Activated CD8-positive, alpha-beta T cell treated with anti-CD3 and anti-CD28 coated beads, Interleukin-2, amount 10 ng/mL, durations not matched to agents 7 days and 5 days (primary cell): Measurements from ENCODE around the gene PLK3. TPM values are rescaled to one million over a fixed set of nuclear protein-coding genes. Genes with fewer than 3 reads are reported as not detected.

Source experiments
- ATAC-seq: fragments of 150-1000 bp; cut with Tn5 transposase; one replicate; pipeline ENCODE4 v1.10.0; 2021; ENCODE audit warnings: moderate library complexity
- CTCF ChIA-PET: fragments of 350-600 bp; sonication (Branson Sonifier 250); formaldehyde crosslinking; loops from one replicate; lab custom pipeline; 2021; ENCODE audit warnings: antibody characterized with exemption; lab: Charles Lee
- POLR2A ChIA-PET: fragments of 350-600 bp; sonication (Branson Sonifier 250); formaldehyde crosslinking; loops from one replicate; lab custom pipeline; 2021; ENCODE audit warnings: antibody characterized with exemption; lab: Charles Lee
- DNase-seq: peaks from one replicate; pipeline ENCODE4 v3.0.0-alpha.2; 2020
- H3K27ac Mint-ChIP-seq: one replicate; pipeline ENCODE4 v1.8.0; 2021; ENCODE audit warnings: mild to moderate bottlenecking, mixed read lengths
- H3K27me3 Mint-ChIP-seq: one replicate; pipeline ENCODE4 v1.8.0; 2021; ENCODE audit warnings: low read depth, mixed read lengths
- H3K36me3 Mint-ChIP-seq: one replicate; pipeline ENCODE4 v1.8.0; 2021; ENCODE audit warnings: low read depth, mixed read lengths
- H3K4me1 Mint-ChIP-seq: one replicate; pipeline ENCODE4 v1.8.0; 2021; ENCODE audit warnings: low read depth, mixed read lengths
- H3K4me3 Mint-ChIP-seq: one replicate; pipeline ENCODE4 v1.8.0; 2021; ENCODE audit warnings: mild to moderate bottlenecking, mixed read lengths
- H3K9me3 Mint-ChIP-seq: one replicate; pipeline ENCODE4 v1.8.0; 2022; ENCODE audit warnings: mixed read lengths; ENCODE audit not compliant: insufficient read depth
- total RNA-seq, 2 experiments: library from RNA; stranded (reverse); gene quantifications; one replicate each; pipeline ENCODE4 v1.2.3, GENCODE V29; 2021

Gene PLK3
- total RNA-seq, 2 experiments from 2014 or later: 64.8 to 68.0 TPM

- Mint-ChIP-seq H3K36me3 (peaks cover 72% of the 10 kb centered on the region), H3K9me3 (no peaks in the 10 kb centered on the region), H3K4me3 (peak overlapping the region; percentile 86), H3K4me1 (peaks cover 45% of the 10 kb centered on the region), H3K27me3 (no peaks in the 10 kb centered on the region), H3K27ac (peak overlapping the region; percentile 60)
- ChIA-PET CTCF (interaction anchor here (0.9 kb wide), 1 partner anchor 49 kb away, joined by 3 read pairs; no protein-coding TSS in a partner anchor), POLR2A (interaction anchor here (0.6 to 5.9 kb wide), 8 partner anchors 22 to 56 kb away, joined by 3 to 113 read pairs (median 4); partner anchors contain the start of genes BTBD19, DYNLT4, PLK3 and RNU5D-1)
- no peak for ATAC-seq
- DNase-seq: no peak
These were observed 22.1 kb upstream of the PLK3 start for GRCh38 chr1:44777969-44778635.

DNA sequence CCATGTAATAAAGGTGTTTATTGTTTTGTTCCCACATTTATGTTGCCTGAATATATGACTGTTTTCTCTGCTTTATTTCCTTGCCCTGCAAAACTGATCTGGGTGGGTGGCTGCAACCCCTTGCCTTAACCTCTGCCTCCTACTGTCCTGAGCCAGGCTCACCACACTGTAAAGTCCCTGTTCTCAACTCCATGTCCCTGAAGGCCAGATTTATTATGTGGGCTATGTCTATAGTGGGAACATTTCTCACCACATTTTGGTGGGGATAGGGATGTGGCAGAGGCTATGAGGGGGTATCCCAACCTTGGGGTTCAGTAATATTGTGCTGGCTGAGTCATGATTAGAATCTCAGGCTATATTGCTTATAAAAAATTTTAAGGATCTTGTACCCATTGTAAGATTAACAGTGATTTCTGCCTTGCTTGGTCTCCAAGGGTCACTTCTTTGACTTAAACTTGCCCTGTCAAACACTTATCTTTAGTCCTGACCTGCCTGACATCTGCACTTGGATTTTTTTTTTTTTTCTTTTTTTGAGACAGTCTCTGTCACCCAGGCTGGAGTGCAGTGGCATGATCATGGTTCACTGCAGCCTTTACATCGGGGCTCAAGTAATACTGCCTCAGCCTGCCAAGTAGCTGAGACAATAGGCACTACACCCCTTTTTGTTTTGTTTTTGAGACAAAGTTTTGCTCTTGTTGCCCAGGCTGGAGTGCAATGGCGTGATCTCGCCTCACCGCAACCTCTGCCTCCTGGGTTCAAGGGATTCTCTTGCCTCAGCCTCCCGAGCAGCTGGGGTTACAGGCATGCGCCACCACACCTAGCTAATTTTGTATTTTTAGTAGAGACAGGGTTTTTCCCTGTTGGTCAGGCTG, 21.2 kb upstream of the PLK3 start:
- Mint-ChIP-seq H3K36me3 (peaks cover 76% of the 10 kb centered on the region), H3K4me1 (peaks cover 51% of the 10 kb centered on the region), H3K27ac (peak overlapping the region; percentile 61), H3K4me3 (peak overlapping the region; percentile 86), H3K27me3 (no peaks in the 10 kb centered on the region), H3K9me3 (no peaks in the 10 kb centered on the region)
- DNase-seq: no peak
- ATAC-seq: no peak
- ChIA-PET CTCF (interaction anchor here (0.9 to 1.4 kb wide), 2 partner anchors 21 to 31 kb away, joined by 3 read pairs; partner anchors contain the start of gene PLK3), POLR2A (interaction anchor here (0.6 to 5.9 kb wide), 6 partner anchors 21 to 57 kb away, joined by 3 to 113 read pairs (median 11); partner anchors contain the start of genes BTBD19, DYNLT4, PLK3 and RNU5D-1)

DNA sequence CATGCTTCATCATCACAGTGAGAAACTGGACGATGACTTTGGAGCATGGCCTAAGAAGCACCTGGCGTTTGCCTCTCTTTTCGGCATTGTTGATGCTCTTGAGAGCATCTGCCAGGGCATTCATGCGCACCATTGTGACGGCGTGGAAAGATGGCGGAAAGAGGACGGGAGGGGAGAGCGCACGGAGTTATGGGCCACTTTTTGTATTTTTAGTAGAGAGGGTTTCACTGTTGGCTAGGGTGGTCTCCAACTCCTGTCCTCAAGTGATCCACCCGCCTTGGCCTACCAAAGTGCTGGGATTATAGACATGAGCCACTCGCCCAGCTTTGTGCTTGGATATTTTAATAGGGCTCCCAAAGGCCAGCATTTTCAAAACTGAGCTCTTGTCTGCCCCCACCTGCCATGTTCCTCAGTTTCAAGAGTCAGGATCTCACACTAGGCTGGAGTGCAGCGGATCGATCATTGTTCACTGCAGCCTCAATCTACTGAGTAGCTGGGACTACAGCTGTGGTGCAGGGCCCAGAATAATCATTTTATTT, 19.5 kb upstream of the PLK3 start:
- Mint-ChIP-seq H3K4me1 (peaks cover 56% of the 10 kb centered on the region), H3K4me3 (no peak overlapping the region), H3K9me3 (no peaks in the 10 kb centered on the region), H3K27me3 (no peaks in the 10 kb centered on the region), H3K36me3 (peaks cover 69% of the 10 kb centered on the region), H3K27ac (peak overlapping the region; percentile 43)
- DNase-seq: no peak
- CTCF ChIA-PET: interaction anchor here (1.3 kb wide), 1 partner anchor 13 kb away, joined by 3 read pairs; no protein-coding TSS in a partner anchor
- POLR2A ChIA-PET: interaction anchor here (0.8 to 3.7 kb wide), 5 partner anchors 33 to 84 kb away, joined by 3 to 18 read pairs (median 5); partner anchors contain the start of gene RNU5D-1
- no peak for ATAC-seq

GRCh38 chr1:44783697-44784093, 16.5 kb upstream of the PLK3 start:
- peak overlapping the region; percentile 65 for H3K4me3 Mint-ChIP-seq
- peak overlapping the region; percentile 86 for H3K27ac Mint-ChIP-seq
- POLR2A ChIA-PET: interaction anchor here (0.7 to 8.8 kb wide), 8 partner anchors 8 to 62 kb away, joined by 3 to 115 read pairs (median 20); partner anchors contain the start of genes BTBD19, PLK3, RNU5D-1 and RPS8
- DNase-seq: no peak
- CTCF ChIA-PET: interaction anchor here (1.0 to 3.9 kb wide), 5 partner anchors 9 to 66 kb away, joined by 3 to 26 read pairs (median 20); partner anchors contain the start of genes BTBD19, DYNLT4 and RNU5D-1
- no peak for ATAC-seq
- no peaks in the 10 kb centered on the region for H3K9me3 Mint-ChIP-seq
- no peaks in the 10 kb centered on the region for H3K27me3 Mint-ChIP-seq
- peaks cover 47% of the 10 kb centered on the region for H3K4me1 Mint-ChIP-seq
- peaks cover 39% of the 10 kb centered on the region for H3K36me3 Mint-ChIP-seq

DNA sequence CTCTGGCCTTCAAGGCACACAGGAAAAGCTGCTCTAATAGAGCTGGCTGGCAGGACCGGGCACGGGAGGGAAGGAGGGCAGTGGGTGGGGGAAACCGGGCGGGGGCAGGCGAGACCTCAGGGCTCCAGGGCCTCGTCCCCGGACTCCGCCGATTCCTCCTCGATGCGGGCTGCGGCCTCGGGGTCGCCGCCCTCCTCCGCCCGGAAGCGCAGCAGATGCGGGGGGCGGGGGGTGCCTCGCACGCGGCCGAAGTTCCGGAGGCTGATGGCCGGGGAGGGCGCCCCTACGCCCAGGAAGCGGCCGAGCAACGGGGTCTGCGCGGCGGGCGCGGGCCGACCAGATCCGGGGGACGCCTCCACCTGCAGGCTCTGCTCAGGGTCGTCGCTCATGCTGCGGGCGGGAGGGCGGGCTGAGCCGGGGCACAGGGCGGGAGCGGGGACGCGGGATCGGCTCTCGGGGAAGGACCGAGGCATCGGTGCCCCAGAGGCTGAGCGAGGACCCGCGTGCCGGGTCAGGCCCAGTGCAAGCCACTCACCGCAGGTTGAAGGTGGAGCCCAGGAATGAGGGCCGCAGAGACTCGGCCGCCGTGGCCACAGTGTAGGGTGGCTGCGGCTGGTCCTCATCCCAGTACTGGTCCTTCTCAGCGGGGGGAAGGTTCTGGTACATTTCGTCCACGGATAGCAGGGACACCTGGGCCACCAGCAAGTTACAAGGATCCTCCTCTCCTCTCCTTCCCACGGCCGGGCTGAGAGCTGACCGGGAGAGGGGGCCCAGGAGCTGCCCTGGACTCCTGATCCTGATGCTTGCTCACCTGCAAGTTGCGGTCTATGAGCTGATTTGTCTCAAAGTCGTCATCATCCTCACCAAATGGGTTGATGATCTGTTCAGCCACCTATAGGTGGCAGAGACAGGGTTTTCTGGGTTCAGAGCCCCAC, 15.8 kb upstream of the PLK3 start:
- H3K36me3 Mint-ChIP-seq: peaks cover 34% of the 10 kb centered on the region
- no peaks in the 10 kb centered on the region for H3K27me3 Mint-ChIP-seq
- H3K9me3 Mint-ChIP-seq: no peaks in the 10 kb centered on the region
- ATAC-seq: peak; percentile 45
- peak; percentile 59 for DNase-seq
- H3K4me3 Mint-ChIP-seq: peak overlapping the region; percentile 65
- peak overlapping the region; percentile 86 for H3K27ac Mint-ChIP-seq
- ChIA-PET CTCF (interaction anchor here (0.5 to 4.0 kb wide), 16 partner anchors 9 to 519 kb away, joined by 3 to 26 read pairs (median 5); partner anchors contain the start of genes BTBD19, DYNLT4, HECTD3 and RNU5D-1), POLR2A (interaction anchor here (2.0 to 8.8 kb wide), 7 partner anchors 9 to 63 kb away, joined by 7 to 115 read pairs (median 25); partner anchors contain the start of genes BTBD19, PLK3, RNU5D-1 and RPS8)
- H3K4me1 Mint-ChIP-seq: peaks cover 41% of the 10 kb centered on the region

GRCh38 chr1:44785029-44785380, 15.2 kb upstream of the PLK3 start:
- Mint-ChIP-seq H3K36me3 (peaks cover 33% of the 10 kb centered on the region), H3K27ac (peak overlapping the region; percentile 83), H3K9me3 (no peaks in the 10 kb centered on the region), H3K4me3 (peak overlapping the region; percentile 64), H3K4me1 (peaks cover 44% of the 10 kb centered on the region), H3K27me3 (no peaks in the 10 kb centered on the region)
- ATAC-seq (no peak), DNase-seq (no peak)
- POLR2A ChIA-PET: interaction anchor here (0.8 to 8.8 kb wide), 8 partner anchors 10 to 201 kb away, joined by 3 to 115 read pairs (median 20); partner anchors contain the start of genes BTBD19, EIF2B3, PLK3 and RNU5D-1
- CTCF ChIA-PET: interaction anchor here (0.5 to 4.0 kb wide), 17 partner anchors 9 to 850 kb away, joined by 3 to 26 read pairs (median 6); partner anchors contain the start of genes BTBD19, DYNLT4, HECTD3 and RNU5D-1

DNA sequence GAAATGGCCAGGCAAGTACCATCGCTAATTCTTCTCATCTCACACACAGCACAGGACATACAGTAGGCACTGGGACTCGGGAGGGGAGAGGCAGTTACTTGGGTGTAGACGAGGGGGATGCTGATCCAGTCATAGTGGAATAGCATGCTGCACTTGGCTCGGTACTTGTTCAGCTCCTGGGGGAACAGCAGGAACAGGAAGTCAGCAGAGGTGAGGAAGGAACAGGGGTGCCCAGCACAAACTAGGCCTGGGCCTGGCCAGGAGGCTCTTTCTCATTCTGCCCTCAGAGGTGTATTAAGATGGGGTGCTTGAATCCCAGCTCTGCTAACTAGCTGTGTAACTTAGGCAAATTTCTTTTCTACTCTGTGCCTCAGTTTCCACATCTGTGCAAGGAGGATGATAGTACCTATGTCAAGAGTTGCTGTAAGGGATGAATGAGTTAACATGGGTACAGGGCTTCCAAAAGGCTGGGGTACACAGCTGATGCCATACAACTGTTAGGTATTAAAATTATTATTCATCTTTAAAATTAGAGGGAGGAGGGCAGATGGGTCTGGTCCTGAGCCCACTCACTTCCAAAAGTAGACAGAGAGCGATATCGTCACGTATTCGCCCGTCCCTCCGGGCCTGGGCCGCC, 14.6 kb upstream of the PLK3 start:
- Mint-ChIP-seq H3K9me3 (no peaks in the 10 kb centered on the region), H3K4me1 (peaks cover 44% of the 10 kb centered on the region), H3K36me3 (peaks cover 26% of the 10 kb centered on the region), H3K27me3 (no peaks in the 10 kb centered on the region), H3K4me3 (peak overlapping the region; percentile 64), H3K27ac (peak overlapping the region; percentile 83)
- ChIA-PET CTCF (interaction anchor here (0.7 to 4.0 kb wide), 16 partner anchors 10 to 851 kb away, joined by 3 to 23 read pairs (median 6); partner anchors contain the start of genes BTBD19, DYNLT4, HECTD3 and PLK3), POLR2A (interaction anchor here (0.8 to 8.8 kb wide), 9 partner anchors 10 to 225 kb away, joined by 3 to 115 read pairs (median 15); partner anchors contain the start of genes BTBD19, EIF2B3, HECTD3 and PLK3)
- no peak for ATAC-seq
- DNase-seq: no peak

DNA sequence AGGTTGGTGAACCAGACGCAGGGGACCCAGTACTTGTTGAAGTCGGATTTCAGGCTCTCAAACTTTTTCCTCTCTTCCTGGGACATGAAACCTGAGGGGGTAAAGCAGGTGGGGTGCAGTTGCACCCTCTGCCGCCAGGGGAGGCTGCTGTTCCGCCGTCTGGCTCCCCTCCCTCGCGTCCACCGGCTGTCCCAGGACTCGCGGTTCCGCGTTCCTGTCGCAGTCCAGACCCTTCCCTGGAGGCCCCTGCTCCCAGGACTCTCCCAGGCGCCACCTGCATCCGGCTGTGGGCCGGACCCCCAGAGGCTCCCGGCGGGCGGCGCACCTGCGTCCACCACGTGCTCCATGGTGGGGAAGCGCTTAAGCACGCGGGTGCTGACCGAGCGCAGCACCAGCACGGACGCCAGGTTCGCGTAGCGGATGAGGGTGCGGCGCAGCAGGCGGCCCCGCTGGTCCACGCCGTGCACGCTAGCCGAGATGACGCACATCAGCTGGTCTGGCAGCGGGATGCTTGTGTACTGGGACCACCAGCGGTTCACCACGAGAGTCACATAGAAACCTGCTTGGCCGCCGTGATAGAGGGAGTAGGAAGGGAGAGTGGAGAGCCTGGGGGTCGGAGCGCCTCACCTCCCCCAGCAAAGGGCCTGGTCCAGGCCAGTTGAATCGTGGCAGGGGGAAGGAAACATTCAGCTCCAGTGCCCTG, 13.9 kb upstream of the PLK3 start:
- Mint-ChIP-seq H3K9me3 (no peaks in the 10 kb centered on the region), H3K27me3 (no peaks in the 10 kb centered on the region), H3K4me3 (peak overlapping the region; percentile 64), H3K36me3 (peaks cover 20% of the 10 kb centered on the region), H3K4me1 (peaks cover 42% of the 10 kb centered on the region), H3K27ac (peak overlapping the region; percentile 74)
- ATAC-seq: peak; percentile 64
- DNase-seq: peak; percentile 82
- ChIA-PET CTCF (interaction anchor here (0.7 to 4.0 kb wide), 19 partner anchors 10 to 707 kb away, joined by 3 to 23 read pairs (median 5); partner anchors contain the start of genes HECTD3, PLK3, RNU5D-1 and RPS8), POLR2A (interaction anchor here (0.7 to 8.8 kb wide), 10 partner anchors 11 to 224 kb away, joined by 3 to 115 read pairs (median 12); partner anchors contain the start of genes HECTD3, PLK3, RNU5D-1 and RPS8)

DNA sequence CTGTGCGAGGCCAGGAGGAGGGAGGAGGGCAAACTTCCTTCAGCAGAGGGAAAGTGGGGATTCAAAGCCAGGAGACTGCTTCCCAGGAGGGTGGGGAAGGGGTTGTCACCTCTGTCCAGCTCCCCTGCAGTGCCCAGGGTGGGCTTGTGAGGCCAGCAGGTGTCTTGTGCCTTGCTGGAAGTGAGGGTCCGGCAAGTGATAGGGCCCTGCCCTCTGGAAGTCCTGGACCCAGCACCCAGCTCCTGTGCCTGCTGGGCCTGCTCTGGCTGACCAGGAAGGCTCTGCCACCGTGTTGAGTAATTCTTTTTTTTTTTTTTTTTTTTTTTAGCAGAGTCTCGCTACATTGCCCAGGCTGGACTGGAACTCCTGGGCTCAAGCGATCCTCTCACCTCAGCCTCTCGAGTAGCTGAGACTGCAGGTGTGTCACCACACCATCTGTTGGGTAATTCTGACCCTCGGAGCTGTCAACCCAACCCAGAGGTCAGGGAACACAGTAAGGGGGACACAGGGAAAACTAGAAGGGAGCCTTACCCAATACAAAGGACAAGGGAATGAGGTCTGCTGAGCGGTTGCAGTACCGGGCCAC, 13.2 kb upstream of the PLK3 start:
- Mint-ChIP-seq H3K4me3 (peak overlapping the region; percentile 64), H3K36me3 (peaks cover 13% of the 10 kb centered on the region), H3K9me3 (no peaks in the 10 kb centered on the region), H3K27me3 (no peaks in the 10 kb centered on the region), H3K4me1 (peaks cover 38% of the 10 kb centered on the region), H3K27ac (peak overlapping the region; percentile 74)
- DNase-seq: no peak
- POLR2A ChIA-PET: interaction anchor here (0.7 to 8.8 kb wide), 8 partner anchors 12 to 65 kb away, joined by 3 to 115 read pairs (median 16); partner anchors contain the start of genes RNU5D-1 and RPS8
- ATAC-seq: no peak
- CTCF ChIA-PET: interaction anchor here (0.7 to 4.0 kb wide), 12 partner anchors 10 to 707 kb away, joined by 3 to 23 read pairs (median 4); partner anchors contain the start of genes HECTD3, PLK3, RPS8 and UROD
